ENCODE data around the gene CYS1.
A peak's percentile ranks its signal among the peaks of the same experiment; 100 is the strongest.
"Not testable (repeated sequence)": the region's sequence is repeated elsewhere in the genome, so short reads cannot be mapped to it uniquely, and the experiment has no call there.

The CYS1 gene

GRCh38 chr2:10011606-10012325 is 68.4 kb downstream of the CYS1 start:
- DNase-seq, result not testable (repeated sequence)

GRCh38 chr2:10010861-10011605 is 69.2 kb downstream of the CYS1 start:
- DNase-seq, result not testable (repeated sequence)

GRCh38 chr2:10009811-10010781 is 70.1 kb downstream of the CYS1 start:
- peak; percentile 7 for DNase-seq

DNA sequence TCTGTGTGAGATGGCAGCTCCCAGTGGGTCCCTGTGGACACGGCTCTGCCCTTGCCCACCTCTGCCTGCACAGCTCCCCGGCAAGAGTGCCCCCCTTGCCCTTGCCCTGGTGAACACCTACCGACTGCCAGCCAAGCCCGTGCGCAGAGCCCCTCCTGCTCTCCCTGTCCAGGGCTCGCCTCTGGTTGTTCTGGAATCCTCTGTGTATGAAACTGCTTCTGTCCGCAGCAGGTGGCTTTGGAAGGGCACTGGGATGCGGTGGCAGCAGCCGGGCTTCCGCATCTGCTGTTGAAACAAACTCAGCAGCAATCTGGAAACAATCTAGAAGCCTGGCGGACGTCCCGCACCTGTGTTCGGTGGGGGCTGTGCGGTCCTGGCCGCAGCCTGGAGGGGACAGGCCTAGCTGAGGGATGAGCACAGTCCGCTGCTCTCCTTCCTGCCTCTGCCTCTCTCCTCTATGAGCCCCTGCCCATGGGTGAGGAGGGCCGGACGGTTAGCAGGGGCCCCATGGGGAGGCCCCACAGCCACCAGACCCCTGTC is 70.9 kb downstream of the CYS1 start:
- no peak for DNase-seq

GRCh38 chr2:10008809-10009176 is 71.4 kb downstream of the CYS1 start:
- no peak for DNase-seq

DNA sequence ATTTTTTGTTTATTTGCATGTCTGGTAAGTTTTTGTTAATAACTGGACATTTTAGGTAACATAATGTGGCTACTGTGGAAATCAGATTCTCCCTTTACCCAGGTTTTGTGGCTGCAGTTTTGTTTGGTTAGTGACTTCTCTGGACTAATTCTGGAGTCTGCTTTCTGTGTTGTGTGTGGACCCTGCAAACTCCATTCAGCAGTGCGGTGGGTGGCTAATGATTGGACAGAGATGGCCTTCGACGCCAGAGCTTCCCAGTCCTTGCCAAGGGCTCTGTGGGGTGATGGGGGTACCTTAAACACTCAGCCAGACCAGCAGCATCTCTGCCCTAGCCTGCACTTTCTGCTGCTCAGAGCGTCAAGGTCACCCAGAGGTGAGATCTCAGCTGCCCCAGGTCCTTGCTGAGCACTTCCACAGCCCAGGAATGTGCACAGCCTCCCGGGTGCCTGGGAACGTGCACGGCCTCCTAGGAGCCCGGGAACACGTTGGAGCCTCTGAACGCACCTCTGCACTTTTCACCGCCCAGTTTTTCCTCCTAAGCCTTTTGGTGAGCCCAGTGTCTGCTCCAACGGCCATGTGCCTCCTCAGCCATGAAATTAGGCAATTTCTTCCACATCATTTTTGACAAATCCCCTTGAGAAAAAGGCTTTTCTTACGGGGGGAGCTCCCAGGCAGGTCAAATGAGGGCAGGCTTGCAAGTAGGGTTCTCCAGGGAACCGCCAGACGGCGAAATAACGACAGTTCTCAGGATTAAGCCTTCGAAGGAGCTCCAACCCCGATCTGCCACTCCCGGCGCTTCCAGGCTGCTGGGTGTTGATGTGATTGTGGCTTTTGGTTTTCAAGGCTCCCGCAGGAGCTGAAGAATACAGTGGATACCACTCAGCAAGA is 72.0 kb downstream of the CYS1 start:
- DNase-seq, result no peak

- DNase-seq, result no peak
These were observed 72.8 kb downstream of the CYS1 start for GRCh38 chr2:10007435-10007834.

All from DMS79 treated with DMSO at 0.1 percent for 48 hours (cell line).